ENCODE data around the gene GALNT11.

GRCh38 chr7:151984612-151985011 is 40.9 kb upstream of the GALNT11 start:
- TF ChIP-seq, protein P1, sequence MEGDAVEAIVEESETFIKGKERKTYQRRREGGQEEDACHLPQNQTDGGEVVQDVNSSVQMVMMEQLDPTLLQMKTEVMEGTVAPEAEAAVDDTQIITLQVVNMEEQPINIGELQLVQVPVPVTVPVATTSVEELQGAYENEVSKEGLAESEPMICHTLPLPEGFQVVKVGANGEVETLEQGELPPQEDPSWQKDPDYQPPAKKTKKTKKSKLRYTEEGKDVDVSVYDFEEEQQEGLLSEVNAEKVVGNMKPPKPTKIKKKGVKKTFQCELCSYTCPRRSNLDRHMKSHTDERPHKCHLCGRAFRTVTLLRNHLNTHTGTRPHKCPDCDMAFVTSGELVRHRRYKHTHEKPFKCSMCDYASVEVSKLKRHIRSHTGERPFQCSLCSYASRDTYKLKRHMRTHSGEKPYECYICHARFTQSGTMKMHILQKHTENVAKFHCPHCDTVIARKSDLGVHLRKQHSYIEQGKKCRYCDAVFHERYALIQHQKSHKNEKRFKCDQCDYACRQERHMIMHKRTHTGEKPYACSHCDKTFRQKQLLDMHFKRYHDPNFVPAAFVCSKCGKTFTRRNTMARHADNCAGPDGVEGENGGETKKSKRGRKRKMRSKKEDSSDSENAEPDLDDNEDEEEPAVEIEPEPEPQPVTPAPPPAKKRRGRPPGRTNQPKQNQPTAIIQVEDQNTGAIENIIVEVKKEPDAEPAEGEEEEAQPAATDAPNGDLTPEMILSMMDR (IDR thresholded peaks at IDR 0.05; ENCODE audit: insufficient read depth, low read length): no peak
- TF ChIP-seq POLR2AphosphoS5 (IDR thresholded peaks at IDR 0.05; ENCODE audit: low read depth): no peak
